ENCODE results near the gene NPB.

NPB gene

DNA sequence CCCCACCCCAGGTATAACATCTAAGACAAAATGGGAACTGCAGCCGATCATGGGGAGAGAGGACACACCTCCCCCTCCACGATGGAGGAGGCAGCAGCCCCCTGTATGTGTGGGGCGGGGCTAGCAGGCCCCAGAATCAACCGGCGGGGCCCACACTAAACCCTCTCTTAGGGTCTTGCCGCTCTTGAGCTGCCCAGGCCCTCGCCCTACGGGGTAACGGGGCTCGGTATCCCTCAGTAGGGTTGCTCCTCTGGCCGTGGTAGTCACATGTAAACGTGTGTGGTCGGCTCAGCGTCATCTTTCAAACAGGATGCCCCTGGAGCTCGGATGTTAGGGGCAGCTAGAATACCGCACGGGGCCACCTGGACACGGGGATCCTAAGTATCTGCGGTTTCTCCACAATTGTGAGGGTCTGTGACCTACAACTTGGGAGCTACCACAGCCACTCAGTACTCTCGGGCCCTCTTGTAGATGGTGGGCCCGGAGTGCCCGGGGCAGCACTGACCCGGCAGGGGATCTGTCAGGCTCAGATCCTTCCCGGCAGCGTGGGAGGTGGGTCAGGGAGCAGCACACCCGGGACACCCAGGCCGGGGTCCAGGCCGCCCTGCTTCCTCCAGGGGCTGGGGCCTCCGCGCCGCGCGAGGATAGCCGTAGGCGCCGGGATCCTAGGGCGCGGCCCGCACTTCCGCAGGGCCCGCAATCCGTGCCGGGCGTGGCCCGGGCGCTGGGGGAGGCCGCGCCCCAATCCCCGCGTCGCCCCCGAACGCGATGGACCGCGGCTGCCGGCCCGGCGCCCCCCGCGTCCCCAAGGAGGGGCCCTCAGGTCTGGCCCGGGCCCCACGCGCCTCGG, 31.7 kb upstream of the NPB start:
- no peak for DNase-seq

DNA sequence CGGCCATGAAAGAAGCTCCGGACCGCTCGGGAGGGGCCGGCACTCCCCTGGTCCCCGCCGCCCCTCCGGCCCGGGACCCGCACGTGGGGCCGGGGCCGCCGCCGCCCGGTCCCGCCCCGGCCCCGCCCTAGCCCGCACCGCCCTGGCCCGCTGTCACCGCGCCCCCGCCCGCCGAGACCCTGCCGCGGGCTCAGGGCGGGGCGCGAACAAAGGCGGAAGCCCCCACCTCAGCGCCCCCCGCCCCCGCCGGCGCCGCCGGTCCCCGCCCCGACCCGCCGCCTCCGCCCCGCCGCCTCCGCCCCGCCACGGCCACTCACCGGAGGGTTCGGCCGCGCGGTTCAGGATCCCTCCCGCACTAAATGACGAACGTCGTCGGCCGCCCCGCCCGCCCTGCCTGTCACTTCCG, 31.1 kb upstream of the NPB start, which contains the start of gene ARHGDIA:
TSS of gene ARHGDIA (minus strand) at position 357 of the 406 bp plus-strand sequence. CDS start 1,407 bp downstream, outside the sequence.
- no peak for DNase-seq

DNA sequence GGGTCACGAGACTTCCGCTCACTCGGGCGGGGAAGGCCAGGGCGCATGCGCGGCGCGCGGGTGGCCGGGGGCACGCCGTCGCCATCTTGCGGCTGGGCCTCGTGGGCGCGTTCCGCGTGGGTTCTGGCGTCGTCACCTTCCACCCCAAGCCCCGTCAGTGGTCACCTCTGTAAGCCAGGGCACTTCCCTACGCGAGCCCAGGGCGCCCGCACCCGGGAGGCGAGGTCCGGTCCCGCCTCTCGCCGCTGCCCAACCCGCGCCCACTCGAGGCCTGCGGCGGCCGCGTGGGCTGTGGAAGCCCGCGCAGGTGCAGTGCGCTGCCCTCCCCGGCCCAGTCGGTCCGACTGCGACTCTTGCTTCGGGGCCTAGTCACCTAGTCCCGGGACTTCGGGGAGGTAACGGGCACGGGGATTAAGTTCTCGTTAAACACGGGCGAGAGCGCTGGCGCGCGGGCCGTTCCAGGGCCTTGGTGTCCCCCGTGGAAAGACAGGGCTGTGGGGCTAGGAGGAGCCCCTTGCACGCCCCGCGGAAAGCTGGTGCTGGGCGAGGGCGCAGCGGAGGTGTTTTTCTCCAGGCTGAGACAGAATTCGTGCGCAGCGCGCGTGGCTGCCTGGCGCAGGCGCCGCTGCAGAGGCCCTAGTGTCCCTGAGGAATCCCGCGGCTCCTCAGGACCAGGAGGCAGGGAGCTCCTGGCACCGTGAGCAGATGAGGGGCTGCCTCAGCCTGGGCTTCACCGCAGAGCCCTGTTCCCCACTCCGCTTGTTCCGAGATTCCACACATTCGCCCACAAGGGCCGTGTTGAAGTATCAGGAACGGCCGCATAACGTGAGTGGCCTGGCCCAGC, 30.4 kb upstream of the NPB start:
- peak; percentile 70 to 83 for DNase-seq

DNA sequence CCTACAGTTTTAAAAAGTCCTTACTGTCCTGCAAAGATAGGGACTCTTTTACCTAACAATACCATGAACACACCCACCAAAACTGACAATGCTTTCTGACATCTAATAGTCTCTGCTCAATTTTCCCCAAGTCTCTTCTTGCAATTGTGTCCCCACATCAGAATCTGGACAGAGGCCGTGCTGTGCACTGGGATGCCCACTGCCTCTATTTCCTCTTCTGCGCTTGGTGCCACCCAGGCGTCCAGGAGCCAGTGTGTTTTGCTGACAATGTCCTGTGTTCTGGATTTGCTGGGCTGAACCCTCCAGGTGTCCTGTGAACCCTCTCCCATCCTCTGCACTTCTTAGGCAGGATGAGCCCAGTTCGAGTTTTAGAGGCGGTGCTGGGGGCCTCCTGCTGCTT, 24.5 kb upstream of the NPB start:
- no peak for DNase-seq

DNA sequence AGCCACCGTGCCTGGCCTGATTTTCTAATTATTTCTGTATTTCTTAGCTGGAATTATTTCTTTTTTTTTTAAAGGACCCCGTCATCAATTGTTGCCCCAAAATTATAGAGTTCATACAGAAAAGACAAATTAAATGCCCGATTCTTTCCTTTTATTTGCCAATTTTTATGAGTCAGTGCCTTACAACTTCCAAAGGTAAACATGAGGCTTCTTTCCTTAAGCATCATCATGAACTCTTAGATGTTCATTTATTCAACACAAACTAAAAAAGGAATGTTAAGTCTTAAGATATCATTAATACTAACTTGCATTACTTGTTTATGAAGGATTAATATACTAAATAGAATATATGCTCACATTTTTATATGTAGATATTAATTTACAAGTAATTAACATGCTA, 23.7 kb upstream of the NPB start:
- no peak for DNase-seq

DNA sequence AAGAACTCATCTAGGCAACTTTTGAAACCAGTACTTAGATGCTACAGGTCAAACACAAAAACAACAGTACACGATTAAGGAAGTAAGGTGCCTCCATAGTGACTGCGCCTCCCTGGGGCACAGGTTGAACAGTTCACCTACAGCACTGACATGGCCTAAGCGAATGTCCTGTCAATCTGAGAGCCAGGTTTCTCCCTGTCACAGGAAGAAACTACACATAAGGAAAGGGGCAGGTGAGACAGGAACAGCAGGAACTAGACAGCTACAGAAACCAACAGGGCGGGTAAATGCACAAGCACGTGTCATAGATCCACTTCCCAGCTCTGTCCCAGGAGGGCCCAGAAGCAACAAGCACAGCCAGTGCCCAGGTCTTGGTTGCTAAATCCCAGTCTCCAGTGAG, 22.9 kb upstream of the NPB start:
- DNase-seq = no peak

DNA sequence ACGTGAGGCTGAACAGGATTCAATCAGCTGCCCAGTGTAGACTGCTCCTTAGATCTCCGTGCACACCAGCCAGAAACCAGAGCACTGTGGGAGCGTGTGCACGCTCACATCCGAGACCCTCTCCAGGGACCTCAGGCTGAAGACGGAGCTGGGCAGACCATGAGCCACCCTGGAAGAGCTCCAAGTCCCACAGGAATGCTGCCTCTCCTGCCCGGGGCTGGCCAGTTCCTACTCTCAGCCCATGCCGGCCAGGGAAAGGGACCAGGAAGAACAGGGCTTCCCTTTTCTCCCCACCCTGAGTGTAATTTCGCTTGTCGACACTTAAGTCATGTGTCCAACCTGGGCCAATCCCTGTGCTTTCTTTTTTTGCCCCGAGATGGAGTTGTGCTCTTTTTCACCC, 17.5 kb upstream of the NPB start:
- no peak for DNase-seq

DNA sequence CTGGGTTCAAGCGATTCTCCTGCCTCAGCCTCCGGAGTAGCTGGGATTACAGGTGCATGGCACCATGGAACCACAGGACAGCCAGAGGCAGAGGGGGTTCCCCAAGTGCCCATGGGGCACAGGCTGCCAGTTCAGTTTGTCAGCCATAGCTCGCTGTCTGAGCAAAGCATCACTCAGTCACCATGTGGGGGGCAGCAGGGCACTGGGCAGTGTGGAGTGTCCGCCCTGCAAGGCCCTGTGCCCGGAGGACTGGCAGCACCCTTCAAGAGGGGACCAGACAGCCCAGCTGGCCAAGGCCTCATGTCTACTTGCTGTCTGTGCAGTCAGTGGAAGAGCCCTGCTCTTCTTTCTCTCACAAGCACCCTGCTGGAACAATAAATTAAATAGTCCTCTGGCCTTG, 17.1 kb upstream of the NPB start:
- DNase-seq = no peak

DNA sequence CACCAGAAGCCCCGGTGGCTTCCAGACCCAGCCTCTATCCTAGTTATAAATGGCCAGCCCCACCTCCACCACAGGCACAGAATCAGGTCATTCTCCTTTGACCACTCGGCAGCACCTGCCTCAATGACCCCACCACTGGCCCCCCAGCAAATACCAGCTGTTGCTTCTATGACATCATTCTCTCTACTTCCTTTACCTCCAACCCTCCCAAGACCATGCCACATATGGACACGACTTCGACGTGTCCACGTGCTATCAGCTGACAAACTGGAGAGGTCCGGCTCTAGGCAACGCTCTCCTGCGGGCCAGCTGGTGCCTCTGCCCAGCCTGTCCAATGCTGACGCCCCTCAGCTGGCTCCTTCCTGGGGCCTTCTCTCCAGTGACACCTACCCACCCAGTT, 16.6 kb upstream of the NPB start:
- DNase-seq = no peak

DNA sequence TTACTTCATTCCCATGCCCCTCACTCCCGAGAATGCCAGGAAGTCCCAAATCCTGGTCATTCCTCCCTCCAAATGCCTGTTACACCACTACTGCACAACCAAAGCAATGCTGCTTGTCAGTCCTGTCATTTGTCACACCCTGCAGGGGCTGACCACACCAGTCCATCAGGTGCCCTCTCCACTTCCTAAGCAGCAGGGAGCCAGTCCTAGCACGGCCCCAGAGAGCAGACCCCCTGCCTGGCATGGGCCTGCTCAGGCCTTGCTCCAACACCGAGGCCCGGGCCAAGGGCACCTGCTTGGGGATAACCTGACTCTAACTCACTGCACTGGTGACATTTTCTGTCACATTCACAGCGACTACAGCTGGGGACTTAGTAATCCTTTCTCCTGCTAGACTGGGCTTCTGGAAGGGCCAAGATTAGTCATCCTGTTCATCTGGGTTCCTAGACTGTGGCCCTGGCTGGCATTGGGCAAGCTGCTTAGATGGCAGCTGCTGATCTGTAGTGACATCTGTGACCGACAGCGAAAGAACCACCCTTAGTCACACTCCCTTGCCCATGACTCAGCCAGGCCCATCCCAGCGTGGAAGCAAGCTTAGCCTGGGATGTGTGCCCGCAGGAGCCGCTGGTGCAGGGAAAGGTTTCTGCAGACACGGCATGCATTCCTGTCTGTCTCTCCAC, 16.0 kb upstream of the NPB start:
- DNase-seq = no peak

DNA sequence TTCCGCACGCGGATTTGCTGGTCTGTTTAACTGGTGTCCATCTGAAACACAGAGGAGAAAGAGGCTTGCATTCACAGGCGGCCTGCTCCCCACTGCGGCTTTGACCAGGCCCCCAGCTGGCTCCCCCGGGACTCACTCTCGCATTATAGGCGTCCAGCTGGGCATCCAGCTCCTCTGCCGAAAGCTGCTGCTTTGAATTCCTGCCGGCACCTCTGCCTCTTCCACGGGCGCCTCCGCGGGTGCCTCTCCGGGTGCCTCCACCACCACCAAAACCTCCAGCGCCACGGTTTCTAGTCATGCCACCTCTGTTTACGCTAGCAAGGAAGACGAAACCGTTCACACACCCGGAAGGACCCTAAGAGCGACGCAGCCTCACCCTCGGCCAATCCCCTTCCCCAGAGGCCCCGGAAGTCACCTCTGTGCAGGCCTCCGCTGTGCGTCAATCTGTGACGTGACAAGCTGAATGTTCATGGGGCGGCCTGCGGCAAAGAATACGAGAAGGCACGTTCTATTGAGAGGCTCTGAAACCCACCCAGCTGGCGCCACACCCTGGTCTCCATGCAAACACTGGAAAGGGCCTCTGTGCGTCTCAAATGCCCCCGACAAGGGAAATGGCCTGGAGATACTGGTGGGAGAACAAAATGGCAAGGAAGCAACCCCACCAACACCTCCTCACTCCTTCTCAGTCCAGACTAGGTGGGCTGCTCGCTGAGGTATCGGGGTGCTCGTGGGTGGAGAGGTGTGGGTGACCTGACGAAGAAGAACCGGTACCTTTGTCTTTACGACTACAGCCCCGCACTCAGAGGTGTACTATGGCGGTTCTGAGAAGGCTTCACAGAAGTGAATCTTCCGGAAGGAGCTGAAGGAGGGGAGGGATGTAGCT, 13.7 kb upstream of the NPB start:
- no peak for DNase-seq

DNA sequence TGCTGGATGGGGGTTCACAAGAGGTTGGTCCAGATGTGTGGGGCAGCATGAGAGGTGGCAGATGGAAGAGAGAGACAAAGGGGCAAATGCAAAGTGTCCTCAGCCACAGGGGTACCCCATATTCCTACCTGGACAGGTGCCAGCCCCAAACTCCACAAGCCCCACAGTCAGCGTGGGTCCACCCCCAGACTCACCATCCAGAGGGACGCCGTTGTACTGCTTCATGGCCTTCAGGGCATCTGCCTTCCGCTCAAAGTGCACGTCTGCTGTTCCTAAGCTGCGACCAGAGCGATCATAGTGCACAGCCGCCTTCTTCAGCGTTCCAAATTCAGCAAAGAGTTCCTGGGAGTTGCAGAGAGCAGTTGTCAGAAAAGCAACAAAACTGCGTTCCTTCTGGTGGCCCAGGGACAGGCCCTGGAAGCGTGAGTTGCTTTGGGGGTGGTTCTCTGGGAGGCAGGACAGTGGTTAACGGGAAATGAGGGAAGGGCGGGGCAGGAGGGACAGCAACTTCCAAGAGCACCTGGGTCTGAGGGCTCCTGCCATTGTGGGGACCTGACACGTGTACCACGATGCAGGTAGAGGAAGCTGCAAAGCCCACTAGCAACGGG, 12.9 kb upstream of the NPB start:
- DNase-seq = no peak

DNA sequence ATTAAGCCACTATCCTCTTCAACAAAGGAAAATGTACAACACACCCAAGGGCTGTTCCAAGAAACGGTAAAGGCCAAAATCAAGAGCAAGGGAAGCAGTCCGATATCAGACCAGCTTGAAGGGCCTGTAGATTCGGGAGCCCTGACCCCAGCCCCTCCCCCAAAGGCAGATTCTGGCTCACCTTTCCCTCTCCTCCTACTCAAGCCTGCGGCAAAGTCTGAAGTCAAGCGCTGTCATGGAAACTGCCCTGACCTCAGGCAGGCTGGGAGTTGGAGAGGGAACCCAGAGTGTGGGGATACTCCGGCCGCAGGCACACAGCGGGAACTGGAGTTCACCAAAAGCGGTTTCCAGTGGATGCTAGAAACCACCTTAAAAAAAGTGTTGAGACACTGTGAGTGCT, 12.4 kb upstream of the NPB start:
- DNase-seq = no peak

DNA sequence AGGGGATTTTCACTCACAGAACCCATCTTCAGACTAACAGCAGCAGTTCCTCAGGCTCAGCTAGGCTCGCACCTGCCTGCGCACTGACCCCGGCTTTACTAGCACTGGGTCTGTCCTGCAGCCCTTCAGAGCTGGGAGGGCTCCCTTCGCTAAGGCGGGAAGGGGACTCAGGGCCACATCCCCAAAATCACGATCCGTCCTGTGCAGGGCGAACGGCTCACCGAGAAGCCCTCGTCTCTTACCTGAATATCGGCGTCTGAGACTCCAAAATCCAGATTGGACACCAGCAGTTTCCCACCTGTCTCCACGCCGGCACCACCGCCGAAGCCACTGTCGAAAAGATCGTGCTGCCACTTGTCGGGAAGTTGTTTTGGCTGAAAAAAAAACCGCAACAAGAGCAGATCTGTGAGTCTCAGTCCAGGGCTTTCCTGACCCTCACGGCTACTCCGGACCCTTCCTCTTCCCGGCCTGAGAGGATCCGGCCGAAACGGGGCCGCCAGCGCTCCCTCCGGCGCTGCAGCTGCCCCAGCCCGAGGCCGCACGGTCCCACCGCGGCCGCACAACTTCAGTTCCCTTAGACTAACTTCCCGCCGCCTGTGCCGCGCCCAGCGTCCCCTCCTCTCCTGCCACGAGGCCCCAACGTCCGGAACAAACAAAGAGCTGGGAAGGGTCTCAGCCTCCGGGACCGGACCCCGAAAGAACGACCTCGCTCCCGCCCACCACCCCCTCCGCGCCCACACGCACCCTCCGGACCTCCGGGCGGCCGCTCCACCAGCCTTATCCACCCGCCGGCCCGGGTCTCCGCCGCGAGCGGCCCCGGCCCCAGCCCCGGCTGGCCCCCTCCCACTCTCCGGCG, 11.4 kb upstream of the NPB start:
- no peak for DNase-seq

DNA sequence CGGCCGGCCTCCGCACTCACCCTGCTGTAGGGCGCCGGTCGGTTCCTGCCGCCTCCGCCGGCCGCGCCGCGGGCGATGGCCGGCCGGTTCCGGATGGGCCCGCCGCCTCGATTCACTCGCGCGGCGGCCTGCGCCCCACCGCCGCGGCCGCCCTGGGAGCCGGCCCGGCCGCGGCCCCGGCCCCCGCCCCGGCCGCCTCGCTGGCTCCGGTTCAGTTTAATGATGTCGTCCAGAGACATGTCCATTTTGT, 10.8 kb upstream of the NPB start:
- DNase-seq = no peak

DNA sequence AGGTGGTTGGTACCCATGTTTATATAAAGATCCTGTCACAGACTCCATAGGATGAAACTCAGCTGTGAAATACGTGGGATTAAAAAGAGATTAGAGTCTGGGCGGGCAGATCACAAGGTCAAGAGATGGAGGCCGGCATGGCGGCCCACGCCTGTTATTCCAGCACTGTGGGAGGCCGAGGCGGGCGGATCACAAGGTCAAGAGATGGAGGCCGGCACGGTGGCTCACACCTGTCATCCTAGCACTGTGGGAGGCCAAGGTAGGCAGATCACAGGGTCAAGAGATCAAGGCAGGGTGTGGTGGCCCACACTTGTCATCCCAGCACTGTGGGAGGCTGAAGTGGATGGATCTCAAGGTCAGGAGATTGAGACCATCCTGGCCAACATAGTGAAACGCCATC, 6.6 kb upstream of the NPB start:
- DNase-seq = no peak

DNA sequence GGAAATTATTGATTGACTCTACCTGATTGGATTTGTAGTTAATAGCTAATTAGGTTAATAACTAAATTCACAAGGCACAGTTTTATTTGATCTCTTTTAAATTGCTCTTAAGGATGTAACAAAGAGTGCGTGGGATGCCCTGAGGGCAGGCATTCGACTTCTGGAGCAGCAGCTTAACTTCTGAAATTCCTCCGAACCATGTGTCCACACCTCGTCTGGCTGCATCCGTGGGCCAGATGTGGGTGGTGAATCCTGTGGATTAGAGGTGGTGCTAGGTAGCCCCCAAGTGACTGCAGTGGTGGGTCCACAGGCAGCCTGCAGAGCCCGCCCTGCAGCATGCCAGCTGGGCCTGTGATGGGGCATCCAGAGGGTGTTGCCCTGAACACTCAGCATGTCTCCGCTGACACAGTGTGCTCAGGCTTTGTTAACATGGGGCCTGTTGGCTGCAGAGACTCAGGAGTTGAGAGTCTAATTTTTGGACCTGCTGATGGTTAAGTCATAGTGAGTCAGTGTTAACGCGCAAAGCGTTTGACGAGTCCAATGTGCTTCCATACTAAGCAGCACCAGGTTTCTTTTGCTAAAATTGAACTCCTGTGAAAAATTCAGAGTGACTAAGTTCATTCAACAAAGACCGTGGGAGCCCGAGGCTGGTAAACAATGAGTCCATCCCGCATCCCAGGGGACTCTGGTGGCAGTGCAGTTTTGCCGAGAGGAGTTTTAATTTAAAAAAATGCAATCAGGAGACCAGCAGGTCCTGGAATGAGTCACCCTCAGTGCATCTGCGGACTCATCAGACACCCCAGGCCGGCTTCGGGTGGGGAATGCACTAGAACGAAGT, 3.8 kb upstream of the NPB start:
- no peak for DNase-seq

DNA sequence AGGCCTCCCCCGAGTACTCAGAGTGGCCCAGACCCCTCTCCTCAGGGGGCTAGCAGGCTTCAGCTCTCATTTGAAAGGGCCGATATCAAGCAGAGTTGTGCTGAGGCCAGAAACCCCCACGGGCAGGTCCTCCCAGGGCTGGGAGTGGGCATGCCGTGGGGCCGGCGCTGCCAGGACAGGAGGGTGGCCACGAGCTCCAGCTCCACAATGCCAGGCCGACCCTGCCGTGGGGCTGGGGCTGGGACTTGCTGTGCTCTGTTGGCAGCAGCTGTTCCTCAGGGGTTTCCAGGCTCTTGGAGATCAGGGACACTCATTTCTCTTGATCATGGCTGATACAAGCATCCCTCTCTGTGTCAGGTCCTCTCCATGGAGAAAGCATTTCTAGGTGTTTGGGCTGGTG, 3.2 kb upstream of the NPB start:
- DNase-seq = no peak

DNA sequence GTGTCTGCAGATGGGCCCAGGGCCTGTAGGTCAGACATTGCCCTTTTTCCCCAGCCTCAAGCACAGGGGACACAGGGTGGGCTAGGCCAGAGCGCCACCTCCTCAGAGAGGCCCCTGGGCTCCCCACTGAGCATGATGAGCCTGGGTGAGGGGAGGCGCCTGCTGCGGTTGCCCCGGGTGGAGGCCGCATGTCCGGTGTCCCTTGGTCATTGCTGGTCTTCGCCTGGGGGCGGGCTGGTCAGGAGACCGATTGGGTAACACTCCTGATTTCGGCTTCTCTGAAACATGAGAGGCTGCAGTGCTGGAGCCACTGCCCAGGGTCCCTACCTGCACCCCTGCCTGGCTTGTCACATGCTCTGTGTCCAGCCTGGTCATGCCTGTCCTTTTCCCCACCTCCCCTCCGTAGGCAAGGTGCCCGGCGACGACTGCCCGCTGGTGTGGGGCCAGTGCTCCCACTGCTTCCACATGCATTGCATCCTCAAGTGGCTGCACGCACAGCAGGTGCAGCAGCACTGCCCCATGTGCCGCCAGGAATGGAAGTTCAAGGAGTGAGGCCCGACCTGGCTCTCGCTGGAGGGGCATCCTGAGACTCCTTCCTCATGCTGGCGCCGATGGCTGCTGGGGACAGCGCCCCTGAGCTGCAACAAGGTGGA, 2.4 kb upstream of the NPB start:
- DNase-seq = no peak

Data from NCI-H187 (cell line).